GM21717 (cell line): Measurements from ENCODE around the gene LYRM9.
"Not testable (repeated sequence)": the region's sequence is repeated elsewhere in the genome, so short reads cannot be mapped to it uniquely, and the experiment has no call there.

Experiments used
- ATAC-seq: cut with Tn5 transposase; IDR thresholded peaks from one replicate; pipeline ENCODE4 v1.9.1; 2021; ENCODE audit warnings: mild to moderate bottlenecking, moderate library complexity; ENCODE audit not compliant: unreplicated experiment

LYRM9 gene

DNA sequence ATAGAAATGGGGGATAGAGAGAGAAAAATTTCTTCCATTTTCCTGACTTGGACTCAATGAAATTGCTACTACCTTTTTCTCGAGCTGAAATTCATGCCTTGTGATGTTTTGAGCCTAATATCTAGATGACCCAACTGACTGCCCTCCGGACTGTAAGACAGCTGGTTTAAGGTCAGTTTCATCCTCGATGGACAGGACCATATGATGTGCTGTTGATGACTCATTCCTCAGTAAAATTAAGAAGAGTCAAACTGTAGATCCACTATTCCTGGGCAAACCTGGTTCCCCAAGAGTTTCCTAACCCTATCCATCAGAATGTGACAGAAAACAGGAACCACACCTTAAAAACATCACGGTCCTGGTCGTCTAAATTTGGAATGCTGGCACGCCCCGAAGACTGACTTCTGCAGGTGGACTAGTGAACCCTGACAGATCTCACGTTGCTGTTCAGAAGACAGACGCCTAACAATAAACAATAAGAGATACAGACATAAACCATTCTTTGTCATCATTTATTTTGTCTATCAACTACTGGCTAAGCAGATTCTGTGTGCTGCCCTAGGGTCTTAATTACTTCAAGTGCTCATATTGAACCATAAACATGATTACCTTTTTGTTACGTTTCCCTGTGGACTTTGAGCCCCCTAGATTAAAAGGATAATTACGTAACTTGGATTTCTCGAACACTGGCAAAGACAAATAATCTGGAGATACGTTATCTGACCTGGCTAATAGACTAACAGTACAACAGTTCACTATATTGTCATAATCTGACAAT is 47.7 kb downstream of the LYRM9 start:
- no peak for ATAC-seq

DNA sequence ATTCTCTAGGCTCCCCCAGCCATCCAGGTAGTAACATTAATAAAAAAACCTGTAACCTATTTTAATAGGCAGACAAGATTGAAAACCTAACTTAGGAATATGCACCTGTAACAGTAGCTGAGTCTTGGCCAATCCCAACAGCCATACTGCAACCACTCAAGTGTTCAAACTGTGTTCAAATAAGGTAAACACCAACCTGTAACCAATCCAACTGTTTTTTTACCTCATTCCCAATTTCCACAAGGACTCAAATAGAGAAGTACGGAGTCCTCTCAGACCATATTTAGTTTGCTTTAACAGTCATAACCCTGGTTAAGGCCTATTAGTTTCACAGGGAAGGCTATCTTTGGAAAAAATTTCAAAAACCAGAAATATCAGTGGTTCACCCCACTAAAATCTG is 52.5 kb downstream of the LYRM9 start:
- no peak for ATAC-seq

DNA sequence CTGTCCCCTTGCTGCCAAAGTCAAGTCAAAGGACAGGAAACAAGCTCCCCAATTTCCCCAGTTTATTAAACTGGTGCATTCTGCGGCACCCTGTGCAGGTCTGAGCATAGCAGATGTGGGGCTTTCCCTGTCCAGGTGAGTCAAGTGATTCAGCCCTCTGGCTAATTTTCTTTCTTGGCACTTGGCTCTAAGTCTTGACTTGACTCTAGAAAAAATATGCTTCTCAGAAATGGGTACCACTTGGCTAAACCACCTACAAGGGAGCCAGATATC is 52.8 kb downstream of the LYRM9 start:
- ATAC-seq: not testable (repeated sequence)

DNA sequence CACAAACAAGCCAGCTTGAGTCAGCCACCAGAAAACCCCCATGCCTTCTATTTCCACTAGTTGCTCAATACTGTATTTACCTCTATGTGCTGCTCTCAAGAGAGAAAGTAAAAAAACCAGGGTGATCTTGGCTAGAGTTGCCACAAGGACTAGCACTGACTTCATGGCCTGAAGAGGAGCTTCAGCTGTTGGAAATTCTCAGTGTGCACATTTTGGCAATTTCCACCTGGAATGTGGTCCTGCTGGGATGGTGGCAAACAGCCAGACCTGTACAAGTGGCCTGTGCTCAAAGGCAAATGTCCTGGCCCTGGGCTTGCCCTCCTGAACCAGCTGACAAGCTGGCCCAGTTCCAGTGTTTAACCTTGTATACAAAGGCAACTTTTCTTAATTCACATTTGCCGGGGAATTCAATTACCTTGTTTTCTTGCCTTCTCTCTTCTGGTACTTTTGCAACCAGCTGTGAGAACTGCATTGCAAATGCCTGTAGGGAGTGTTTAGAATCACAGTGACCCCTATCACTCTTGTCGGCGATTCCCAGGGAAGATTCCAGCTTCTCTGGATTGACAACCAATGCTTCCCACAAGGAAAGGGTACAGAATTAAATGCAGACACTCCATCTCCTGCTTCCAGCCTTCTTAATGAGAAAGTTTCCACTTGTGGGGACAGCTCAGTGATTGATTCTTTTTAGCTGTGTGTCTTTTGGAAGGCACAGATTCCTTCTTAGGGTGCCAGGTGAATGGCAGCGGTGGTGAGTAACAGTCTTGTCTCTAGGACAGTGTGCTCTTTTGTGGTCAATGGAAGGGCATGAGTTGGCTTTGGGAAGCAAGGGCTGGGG is 53.4 kb downstream of the LYRM9 start:
- ATAC-seq: not testable (repeated sequence)

DNA sequence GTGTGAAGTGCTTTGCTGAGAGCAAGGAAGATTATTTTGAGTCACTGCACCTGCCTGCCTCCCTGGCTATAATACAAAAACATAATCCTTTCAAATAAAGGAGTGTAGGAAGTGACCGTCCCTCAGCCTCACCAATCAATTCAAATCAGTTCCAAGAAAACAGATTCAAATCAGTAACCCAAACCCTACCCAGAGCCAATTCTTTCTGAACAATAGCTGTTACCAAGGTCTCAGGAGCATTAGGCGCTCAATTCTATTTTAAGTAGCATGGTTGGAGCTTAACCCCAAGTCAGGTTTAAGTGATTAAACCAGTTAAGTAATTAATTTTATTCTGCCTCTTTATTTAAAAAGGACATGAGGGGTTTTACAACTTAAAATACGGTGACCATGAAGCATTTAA is 54.6 kb downstream of the LYRM9 start:
- not testable (repeated sequence) for ATAC-seq

DNA sequence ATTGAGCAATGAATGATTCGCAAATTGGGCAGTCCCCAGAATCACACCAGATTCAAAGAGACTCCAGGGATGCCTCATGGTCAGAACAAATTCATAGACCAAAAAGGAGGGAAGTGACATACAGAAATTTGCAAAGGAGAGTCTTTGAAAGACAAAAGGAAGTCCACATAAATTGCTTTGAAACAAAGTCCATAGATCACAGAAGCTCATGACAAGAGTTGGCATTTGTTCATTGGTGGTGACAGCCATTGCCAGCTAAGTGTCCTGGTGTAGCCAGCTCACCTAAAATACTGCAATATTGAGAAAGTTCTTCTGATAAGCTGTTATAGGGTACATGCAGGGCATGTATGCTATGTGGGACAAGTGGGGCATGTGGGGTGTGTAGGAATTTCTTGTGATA is 55.4 kb downstream of the LYRM9 start:
- not testable (repeated sequence) for ATAC-seq

DNA sequence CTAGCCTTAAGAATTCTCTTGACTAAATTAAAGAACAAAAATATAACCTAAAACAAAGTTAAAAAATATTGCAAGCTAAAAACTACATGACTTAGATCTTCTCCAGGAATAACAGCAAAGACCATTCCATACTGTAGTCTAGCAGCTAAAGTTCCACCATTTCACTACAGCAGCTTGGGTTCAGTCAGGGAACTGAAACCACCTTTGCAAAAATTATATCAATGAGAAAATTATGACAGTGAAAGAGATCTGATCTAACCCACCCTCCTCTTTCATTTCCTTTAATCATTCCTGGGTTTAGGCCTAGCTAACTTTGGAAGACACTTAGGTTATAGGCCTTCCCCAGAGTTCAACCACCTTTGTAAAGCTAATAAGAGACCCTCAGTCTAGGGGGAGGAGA is 56.5 kb downstream of the LYRM9 start:
- ATAC-seq: no peak

DNA sequence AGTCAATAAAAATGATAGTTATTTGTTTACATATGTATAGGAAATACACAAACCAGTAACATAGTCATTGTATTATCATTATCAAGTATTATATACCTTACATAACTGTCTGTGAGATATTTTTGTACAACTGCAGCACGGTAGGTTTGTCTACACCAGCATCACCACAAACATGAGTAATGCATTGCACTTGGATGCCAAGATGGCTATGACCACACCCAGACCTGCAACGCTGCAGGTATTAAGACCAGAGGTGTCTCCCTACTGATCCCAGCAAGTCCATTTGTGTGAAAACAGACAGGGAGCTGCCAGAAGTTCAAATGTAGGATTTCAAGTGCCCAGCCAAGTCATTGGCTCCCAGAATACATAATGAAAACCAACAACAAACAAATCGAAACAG is 58.6 kb downstream of the LYRM9 start:
- ATAC-seq: no peak

DNA sequence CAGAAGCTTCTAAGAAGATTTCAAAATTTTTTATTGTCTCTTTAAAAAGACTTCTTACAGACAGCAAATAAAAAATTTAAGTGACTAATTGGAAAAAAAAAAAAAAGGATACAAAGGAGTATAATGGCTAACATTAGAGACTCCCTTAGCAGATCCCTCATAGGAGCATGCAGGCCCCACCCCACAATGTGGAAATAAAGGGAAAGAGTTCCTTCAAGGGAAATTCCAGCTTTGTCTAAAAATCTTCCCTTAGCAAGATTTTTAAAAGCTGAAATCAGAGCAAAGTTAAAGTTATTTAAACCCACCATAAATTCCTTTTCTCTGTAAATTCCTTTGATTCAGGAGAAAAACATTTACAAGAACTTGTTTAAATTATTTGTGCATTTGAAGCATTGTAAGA is 60.3 kb downstream of the LYRM9 start:
- no peak for ATAC-seq

DNA sequence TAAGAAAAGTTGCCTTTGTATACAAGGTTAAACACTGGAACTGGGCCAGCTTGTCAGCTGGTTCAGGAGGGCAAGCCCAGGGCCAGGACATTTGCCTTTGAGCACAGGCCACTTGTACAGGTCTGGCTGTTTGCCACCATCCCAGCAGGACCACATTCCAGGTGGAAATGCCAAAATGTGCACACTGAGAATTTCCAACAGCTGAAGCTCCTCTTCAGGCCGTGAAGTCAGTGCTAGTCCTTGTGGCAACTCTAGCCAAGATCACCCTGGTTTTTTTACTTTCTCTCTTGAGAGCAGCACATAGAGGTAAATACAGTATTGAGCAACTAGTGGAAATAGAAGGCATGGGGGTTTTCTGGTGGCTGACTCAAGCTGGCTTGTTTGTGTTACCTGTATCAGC is 63.3 kb downstream of the LYRM9 start:
- not testable (repeated sequence) for ATAC-seq

DNA sequence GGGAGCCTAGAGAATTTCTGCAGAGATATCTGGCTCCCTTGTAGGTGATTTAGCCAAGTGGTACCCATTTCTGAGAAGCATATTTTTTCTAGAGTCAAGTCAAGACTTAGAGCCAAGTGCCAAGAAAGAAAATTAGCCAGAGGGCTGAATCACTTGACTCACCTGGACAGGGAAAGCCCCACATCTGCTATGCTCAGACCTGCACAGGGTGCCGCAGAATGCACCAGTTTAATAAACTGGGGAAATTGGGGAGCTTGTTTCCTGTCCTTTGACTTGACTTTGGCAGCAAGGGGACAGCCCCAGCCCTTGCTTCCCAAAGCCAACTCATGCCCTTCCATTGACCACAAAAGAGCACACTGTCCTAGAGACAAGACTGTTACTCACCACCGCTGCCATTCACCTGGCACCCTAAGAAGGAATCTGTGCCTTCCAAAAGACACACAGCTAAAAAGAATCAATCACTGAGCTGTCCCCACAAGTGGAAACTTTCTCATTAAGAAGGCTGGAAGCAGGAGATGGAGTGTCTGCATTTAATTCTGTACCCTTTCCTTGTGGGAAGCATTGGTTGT is 63.9 kb downstream of the LYRM9 start:
- not testable (repeated sequence) for ATAC-seq
